H9 (cell line): ENCODE results near the gene SLC9A1. TPM values are rescaled to one million over a fixed set of nuclear protein-coding genes. Genes with fewer than 3 reads are reported as not detected.

Experiments used
- DNase-seq: peaks from one replicate; pipeline ENCODE4 v3.0.0-alpha.2; 2017
- H2AFZ ChIP-seq: one replicate; pipeline ENCODE4 v1.6.1; 2013; ENCODE audit warnings: mild to moderate bottlenecking, low read length, control low read depth, moderate library complexity
- H2AK5ac ChIP-seq: 2 replicates; pipeline ENCODE4 v1.6.1; 2013; ENCODE audit warnings: low read length, control low read depth, mixed read lengths; ENCODE audit not compliant: insufficient read length
- H2BK120ac ChIP-seq: one replicate; pipeline ENCODE4 v1.6.1; 2013; ENCODE audit warnings: low read depth, mild to moderate bottlenecking, low read length, control low read depth, inconsistent platforms; ENCODE audit not compliant: poor library complexity, severe bottlenecking
- H2BK12ac ChIP-seq: 2 replicates; pipeline ENCODE4 v1.6.1; 2013; ENCODE audit warnings: low read length, control low read depth, mixed read lengths, low read depth; ENCODE audit not compliant: insufficient read length
- H2BK15ac ChIP-seq: 2 replicates; pipeline ENCODE4 v1.6.1; 2013; ENCODE audit warnings: low read depth, low read length, control low read depth
- H2BK20ac ChIP-seq: one replicate; pipeline ENCODE4 v1.6.1; 2013; ENCODE audit warnings: low read depth, mild to moderate bottlenecking, low read length, control low read depth, inconsistent platforms; ENCODE audit not compliant: poor library complexity, severe bottlenecking
- H2BK5ac ChIP-seq: 2 replicates; pipeline ENCODE4 v1.6.1; 2013; ENCODE audit warnings: low read length, control low read depth, mixed read lengths; ENCODE audit not compliant: insufficient read length
- H3K14ac ChIP-seq: 2 replicates; pipeline ENCODE4 v1.6.1; 2013; ENCODE audit warnings: low read length, control low read depth; ENCODE audit not compliant: insufficient read depth
- H3K18ac ChIP-seq: 2 replicates; pipeline ENCODE4 v1.6.1; 2013; ENCODE audit warnings: low read depth, mild to moderate bottlenecking, mixed read lengths, low read length, control low read depth; ENCODE audit not compliant: insufficient read length
- H3K23ac ChIP-seq: 2 replicates; pipeline ENCODE4 v1.6.1; 2013; ENCODE audit warnings: low read length, control low read depth, mixed read lengths, low read depth; ENCODE audit not compliant: insufficient read length
- H3K23me2 ChIP-seq: 2 replicates; pipeline ENCODE4 v1.6.1; 2013; ENCODE audit warnings: low read depth, mild to moderate bottlenecking, mixed read lengths, low read length, control low read depth; ENCODE audit not compliant: insufficient read length, poor library complexity, severe bottlenecking
- H3K27ac ChIP-seq: 2 replicates; pipeline ENCODE4 v1.5.1; 2013; ENCODE audit warnings: low read length, control low read depth, mixed read lengths, low read depth; ENCODE audit not compliant: insufficient read length
- H3K27me3 ChIP-seq: 2 replicates; pipeline ENCODE4 v1.6.1; 2013; ENCODE audit warnings: low read length, control low read depth, inconsistent platforms; ENCODE audit not compliant: insufficient read depth
- H3K4ac ChIP-seq: 2 replicates; pipeline ENCODE4 v1.6.1; 2013; ENCODE audit warnings: low read depth, mild to moderate bottlenecking, control low read depth, inconsistent platforms, low read length, moderate library complexity
- H3K4me1 ChIP-seq: 2 replicates; pipeline ENCODE4 v1.6.1; 2013; ENCODE audit warnings: low read length, control low read depth, inconsistent platforms; ENCODE audit not compliant: insufficient read depth
- H3K4me2 ChIP-seq: 2 replicates; pipeline ENCODE4 v1.6.1; 2013; ENCODE audit warnings: low read length, control low read depth, mixed read lengths; ENCODE audit not compliant: insufficient read length, insufficient read depth
- H3K56ac ChIP-seq: 2 replicates; pipeline ENCODE4 v1.6.1; 2013; ENCODE audit warnings: low read depth, mild to moderate bottlenecking, mixed read lengths, low read length, control low read depth; ENCODE audit not compliant: insufficient read length
- H3K79me1 ChIP-seq: 2 replicates; pipeline ENCODE4 v1.6.1; 2013; ENCODE audit warnings: low read depth, mild to moderate bottlenecking, moderate library complexity, low read length, control low read depth, inconsistent platforms; ENCODE audit not compliant: insufficient read depth, poor library complexity, severe bottlenecking
- H3K79me2 ChIP-seq: 2 replicates; pipeline ENCODE4 v1.6.1; 2013; ENCODE audit warnings: low read length, control low read depth, inconsistent platforms; ENCODE audit not compliant: insufficient read depth
- H3K9ac ChIP-seq: 2 replicates; pipeline ENCODE4 v1.6.1; 2013; ENCODE audit warnings: low read length, control low read depth, mixed read lengths; ENCODE audit not compliant: insufficient read length; ENCODE audit errors: extremely low read depth
- H3K9me3 ChIP-seq: one replicate; pipeline ENCODE4 v1.6.1; 2013; ENCODE audit warnings: low read depth, low read length, inconsistent platforms; ENCODE audit not compliant: control insufficient read depth
- H3T11ph ChIP-seq: one replicate; pipeline ENCODE4 v1.6.1; 2013; ENCODE audit warnings: mild to moderate bottlenecking, low read length, control low read depth, inconsistent platforms
- H4K20me1 ChIP-seq: one replicate; pipeline ENCODE4 v1.6.1; 2013; ENCODE audit not compliant: control insufficient read depth, insufficient read length, insufficient read depth
- H4K5ac ChIP-seq: 2 replicates; pipeline ENCODE4 v1.6.1; 2013; ENCODE audit warnings: low read depth, mild to moderate bottlenecking, mixed read lengths, low read length, control low read depth; ENCODE audit not compliant: insufficient read length
- H4K8ac ChIP-seq: replicated peaks from 2 replicates; pipeline ENCODE4 v1.6.1; 2013; ENCODE audit warnings: low read length, control low read depth, mixed read lengths, low read depth; ENCODE audit not compliant: insufficient read length
- H4K91ac ChIP-seq: 2 replicates; pipeline ENCODE4 v1.6.1; 2013; ENCODE audit warnings: low read depth, mild to moderate bottlenecking, moderate library complexity, mixed read lengths, low read length, control low read depth; ENCODE audit not compliant: insufficient read length
- H3K27ac Mint-ChIP-seq, 3 experiments: 2 replicates in 2 of 3; 3 replicates in 1 of 3; pipeline ENCODE4 v1.8.0; 2020 to 2021; ENCODE audit warnings: mixed read lengths in 3 of 3, mild to moderate bottlenecking in 1 of 3, moderate library complexity in 1 of 3
- H3K27me3 Mint-ChIP-seq: 2 replicates; pipeline ENCODE4 v1.8.0; 2021; ENCODE audit warnings: low read depth, mild to moderate bottlenecking, moderate library complexity, mixed read lengths
- H3K36me3 Mint-ChIP-seq, 3 experiments: 2 replicates in 2 of 3; 3 replicates in 1 of 3; pipeline ENCODE4 v1.8.0; 2020 to 2021; ENCODE audit warnings: low read depth in 3 of 3, mixed read lengths in 3 of 3; ENCODE audit not compliant: insufficient read depth in 1 of 3
- H3K4me1 Mint-ChIP-seq, 2 experiments: 2 replicates each; pipeline ENCODE4 v1.8.0; 2020; ENCODE audit warnings: mixed read lengths in 2 of 2
- H3K4me3 Mint-ChIP-seq, 2 experiments: 2 replicates in 1 of 2; 3 replicates in 1 of 2; pipeline ENCODE4 v1.8.0; 2020 to 2021; ENCODE audit warnings: mild to moderate bottlenecking in 2 of 2, mixed read lengths in 2 of 2, moderate library complexity in 1 of 2
- H3K9me3 Mint-ChIP-seq, 2 experiments: 2 replicates in 1 of 2; 3 replicates in 1 of 2; pipeline ENCODE4 v1.8.0; 2020; ENCODE audit warnings: mild to moderate bottlenecking in 2 of 2, mixed read lengths in 2 of 2, moderate library complexity in 1 of 2
- WGBS: extraction: QIAGEN DNeasy Blood & Tissue Kit; methylation state at CpG from one replicate; pipeline ENCODE4 v1.1.7; 2013; ENCODE audit warnings: missing lambda C conversion rate, low lambda C conversion rate, mixed read lengths; ENCODE audit not compliant: insufficient read length; ENCODE audit errors: extremely low coverage; 5-methylcytosine and 5-hydroxymethylcytosine counted together
- total RNA-seq: library from RNA; stranded (reverse); gene quantifications from 2 replicates; pipeline ENCODE4 v1.2.1, GENCODE V29; 2021
- TF ChIP-seq, protein P1 (sequence below): fragments of 200-600 bp; sonication (generic); conservative IDR thresholded peaks from 3 replicates; pipeline ENCODE4 v1.8.0; 2021; ENCODE audit warnings: antibody characterized with exemption, mild to moderate bottlenecking

Gene SLC9A1
- total RNA-seq, 1 experiment from 2014 or later, result 20.8 TPM

GRCh38 chr1:27147842-27148518 is 6.9 kb downstream of the SLC9A1 start:
- TF ChIP-seq, protein P1, sequence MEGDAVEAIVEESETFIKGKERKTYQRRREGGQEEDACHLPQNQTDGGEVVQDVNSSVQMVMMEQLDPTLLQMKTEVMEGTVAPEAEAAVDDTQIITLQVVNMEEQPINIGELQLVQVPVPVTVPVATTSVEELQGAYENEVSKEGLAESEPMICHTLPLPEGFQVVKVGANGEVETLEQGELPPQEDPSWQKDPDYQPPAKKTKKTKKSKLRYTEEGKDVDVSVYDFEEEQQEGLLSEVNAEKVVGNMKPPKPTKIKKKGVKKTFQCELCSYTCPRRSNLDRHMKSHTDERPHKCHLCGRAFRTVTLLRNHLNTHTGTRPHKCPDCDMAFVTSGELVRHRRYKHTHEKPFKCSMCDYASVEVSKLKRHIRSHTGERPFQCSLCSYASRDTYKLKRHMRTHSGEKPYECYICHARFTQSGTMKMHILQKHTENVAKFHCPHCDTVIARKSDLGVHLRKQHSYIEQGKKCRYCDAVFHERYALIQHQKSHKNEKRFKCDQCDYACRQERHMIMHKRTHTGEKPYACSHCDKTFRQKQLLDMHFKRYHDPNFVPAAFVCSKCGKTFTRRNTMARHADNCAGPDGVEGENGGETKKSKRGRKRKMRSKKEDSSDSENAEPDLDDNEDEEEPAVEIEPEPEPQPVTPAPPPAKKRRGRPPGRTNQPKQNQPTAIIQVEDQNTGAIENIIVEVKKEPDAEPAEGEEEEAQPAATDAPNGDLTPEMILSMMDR, result no peak
- Histone ChIP-seq H3T11ph (no peak overlapping the region), H3K23me2 (no peaks in the 10 kb centered on the region), H3K79me1 (peaks cover 4% of the 10 kb centered on the region), H3K4me2 (no peak overlapping the region), H4K20me1 (no peaks in the 10 kb centered on the region), H4K5ac (no peak overlapping the region), H3K9me3 (no peaks in the 10 kb centered on the region), H3K27ac (no peak overlapping the region), H3K4me1 (no peaks in the 10 kb centered on the region), H3K79me2 (no peaks in the 10 kb centered on the region; the same call in 1 of the 2 replicates), H4K8ac (no peak overlapping the region), H2BK15ac (no peak overlapping the region), H2BK20ac (no peak overlapping the region), H2BK12ac (no peak overlapping the region), H4K91ac (no peak overlapping the region), H3K18ac (no peak overlapping the region), H3K9ac (no peak overlapping the region), H3K4ac (no peak overlapping the region), H3K56ac (no peak overlapping the region), H3K27me3 (no peaks in the 10 kb centered on the region), H2AFZ (no peak overlapping the region), H2BK5ac (no peak overlapping the region), H2BK120ac (no peak overlapping the region), H2AK5ac (no peak overlapping the region), H3K23ac (no peak overlapping the region), H3K14ac (no peak overlapping the region)
- H3K27ac Mint-ChIP-seq, result peak overlapping the region in 1 of 3 experiments; percentile 57; a peak in 2 of 7 replicates
- H3K4me3 Mint-ChIP-seq, result no peak overlapping the region
- peaks cover 29 to 39% of the 10 kb centered on the region in 2 experiments for H3K4me1 Mint-ChIP-seq
- DNase-seq, result no peak
- 0 out of 5 replicates have a peak, but pooled peaks cover 0 to 3% of the 10 kb centered on the region in 2 experiments for H3K9me3 Mint-ChIP-seq
- peaks cover 2 to 9% (median 6%) of the 10 kb centered on the region in 3 experiments; a peak in 3 of 7 replicates for H3K36me3 Mint-ChIP-seq
- H3K27me3 Mint-ChIP-seq, result no peaks in the 10 kb centered on the region; the same call in 1 of the 2 replicates
- WGBS, result no CpG with 5 or more reads among the region's 1 CpG
